Ascending aorta (tissue), 2 donors: ENCODE results near the gene CDC20. TPM values are rescaled to one million over a fixed set of nuclear protein-coding genes. Genes with fewer than 3 reads are reported as not detected.
A peak's percentile ranks its signal among the peaks of the same experiment; 100 is the strongest.

Source experiments
- DNase-seq, 2 donors: peaks; one replicate each; pipeline ENCODE4 v3.0.0-alpha.2; 2019; ENCODE audit warnings: low spot score in 2 of 2
- H3K27ac ChIP-seq, 2 donors: fragments of 200-600 bp; sonication (generic); one replicate each; pipeline ENCODE4 v1.5.1; 2016 to 2017; ENCODE audit warnings: mild to moderate bottlenecking in 1 of 2
- H3K27me3 ChIP-seq: fragments of 200-600 bp; sonication (generic); one replicate; pipeline ENCODE4 v1.5.1; 2017
- H3K36me3 ChIP-seq, 2 donors: fragments of 200-600 bp; sonication (generic); one replicate each; pipeline ENCODE4 v1.5.1; 2016
- H3K4me1 ChIP-seq, 2 donors: fragments of 200-600 bp; sonication (generic); one replicate each; pipeline ENCODE4 v1.5.1; 2016 to 2017; ENCODE audit warnings: mild to moderate bottlenecking in 1 of 2
- H3K4me3 ChIP-seq, 2 donors: fragments of 200-600 bp; sonication (generic); one replicate each; pipeline ENCODE4 v1.5.1; 2016 to 2017; ENCODE audit warnings: mild to moderate bottlenecking in 1 of 2
- H3K9me3 ChIP-seq, 2 donors: fragments of 200-600 bp; sonication (generic); one replicate each; pipeline ENCODE4 v1.5.1; 2016
- intact Hi-C: fragments of 100-400 bp; cut with DNase I; formaldehyde crosslinking; loops from one replicate; pipeline ENCODE4 v1.15.1; 2023
- total RNA-seq: library from RNA; depleted of rRNA; stranded (reverse); fragments of >200 nt; gene quantifications from one replicate; pipeline ENCODE4 v1.1.0, GENCODE V29; 2016
- TF ChIP-seq, protein P1 (sequence below), 3 experiments: fragments of 200-600 bp in 2 of 3; fragments of 450-650 bp in 1 of 3; sonication (generic) in 2 of 3; IDR thresholded peaks; one replicate each; pipeline ENCODE4 v1.5.1; 2016 to 2019; ENCODE audit warnings: antibody characterized with exemption in 3 of 3, mild to moderate bottlenecking in 1 of 3, moderate library complexity in 1 of 3

Gene CDC20
- total RNA-seq, 1 donor from 2014 or later = not detected

DNA sequence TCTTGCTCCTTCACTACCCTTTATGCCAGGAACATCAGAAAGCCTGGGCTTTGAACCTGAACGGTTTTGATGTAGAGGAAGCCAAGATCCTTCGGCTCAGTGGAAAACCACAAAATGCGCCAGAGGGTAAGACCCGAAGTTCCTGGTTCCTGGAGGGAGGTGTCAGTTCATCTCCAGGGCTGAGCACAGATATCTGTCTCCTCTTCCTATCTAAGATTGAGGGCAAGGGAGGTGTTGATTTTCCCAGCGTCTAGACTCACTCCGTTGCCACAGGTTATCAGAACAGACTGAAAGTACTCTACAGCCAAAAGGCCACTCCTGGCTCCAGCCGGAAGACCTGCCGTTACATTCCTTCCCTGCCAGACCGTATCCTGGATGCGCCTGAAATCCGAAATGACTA lies 915 bp downstream of the CDC20 start:
- peaks cover 26 to 33% of the 10 kb centered on the region in 2 donors for H3K36me3 ChIP-seq
- no peak for DNase-seq
- no peaks in the 10 kb centered on the region for H3K9me3 ChIP-seq
- peaks cover 6 to 7% of the 10 kb centered on the region in 2 donors for H3K4me1 ChIP-seq
- H3K27ac ChIP-seq = no peak overlapping the region
- intact Hi-C loops = loop anchor here (5.0 to 10.0 kb wide), 5 partner anchors 93 to 677 kb away; partner anchors contain the start of genes HYI, PTPRF, YBX1 and ZNF691
- TF ChIP-seq, protein P1, sequence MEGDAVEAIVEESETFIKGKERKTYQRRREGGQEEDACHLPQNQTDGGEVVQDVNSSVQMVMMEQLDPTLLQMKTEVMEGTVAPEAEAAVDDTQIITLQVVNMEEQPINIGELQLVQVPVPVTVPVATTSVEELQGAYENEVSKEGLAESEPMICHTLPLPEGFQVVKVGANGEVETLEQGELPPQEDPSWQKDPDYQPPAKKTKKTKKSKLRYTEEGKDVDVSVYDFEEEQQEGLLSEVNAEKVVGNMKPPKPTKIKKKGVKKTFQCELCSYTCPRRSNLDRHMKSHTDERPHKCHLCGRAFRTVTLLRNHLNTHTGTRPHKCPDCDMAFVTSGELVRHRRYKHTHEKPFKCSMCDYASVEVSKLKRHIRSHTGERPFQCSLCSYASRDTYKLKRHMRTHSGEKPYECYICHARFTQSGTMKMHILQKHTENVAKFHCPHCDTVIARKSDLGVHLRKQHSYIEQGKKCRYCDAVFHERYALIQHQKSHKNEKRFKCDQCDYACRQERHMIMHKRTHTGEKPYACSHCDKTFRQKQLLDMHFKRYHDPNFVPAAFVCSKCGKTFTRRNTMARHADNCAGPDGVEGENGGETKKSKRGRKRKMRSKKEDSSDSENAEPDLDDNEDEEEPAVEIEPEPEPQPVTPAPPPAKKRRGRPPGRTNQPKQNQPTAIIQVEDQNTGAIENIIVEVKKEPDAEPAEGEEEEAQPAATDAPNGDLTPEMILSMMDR (IDR thresholded peaks at IDR 0.05) = no peak
- H3K4me3 ChIP-seq = no peak overlapping the region
- H3K27me3 ChIP-seq = no peaks in the 10 kb centered on the region

GRCh38 chr1:43360616-43361015 lies 1.8 kb downstream of the CDC20 start:
- H3K4me1 ChIP-seq = peaks cover 6 to 7% of the 10 kb centered on the region in 2 donors
- no peak overlapping the region for H3K27ac ChIP-seq
- TF ChIP-seq, protein P1 (IDR thresholded peaks at IDR 0.05) = no peak
- intact Hi-C loops = no loop called here
- no peak overlapping the region for H3K4me3 ChIP-seq
- DNase-seq = no peak
- H3K9me3 ChIP-seq = no peaks in the 10 kb centered on the region
- H3K36me3 ChIP-seq = peaks cover 34 to 40% of the 10 kb centered on the region in 2 donors
- no peaks in the 10 kb centered on the region for H3K27me3 ChIP-seq

- Histone ChIP-seq H3K9me3 (no peaks in the 10 kb centered on the region), H3K27ac (no peak overlapping the region), H3K36me3 (peaks cover 34 to 40% of the 10 kb centered on the region in 2 donors), H3K4me3 (no peak overlapping the region), H3K4me1 (peaks cover 11 to 18% of the 10 kb centered on the region in 2 donors), H3K27me3 (no peaks in the 10 kb centered on the region)
- TF ChIP-seq, protein P1 (IDR thresholded peaks at IDR 0.05) = no peak
- intact Hi-C loops = no loop called here
- no peak for DNase-seq
Observed at GRCh38 chr1:43363283-43363934, 4.6 kb downstream of the CDC20 start.

GRCh38 chr1:43363935-43364525 lies 5.2 kb downstream of the CDC20 start:
- Histone ChIP-seq H3K27ac (no peak overlapping the region), H3K4me1 (peaks cover 15 to 22% of the 10 kb centered on the region in 2 donors), H3K36me3 (peaks cover 34 to 40% of the 10 kb centered on the region in 2 donors), H3K27me3 (no peaks in the 10 kb centered on the region), H3K4me3 (no peak overlapping the region), H3K9me3 (no peaks in the 10 kb centered on the region)
- TF ChIP-seq, protein P1 (IDR thresholded peaks at IDR 0.05) = no peak
- intact Hi-C loops = no loop called here
- DNase-seq = no peak

DNA sequence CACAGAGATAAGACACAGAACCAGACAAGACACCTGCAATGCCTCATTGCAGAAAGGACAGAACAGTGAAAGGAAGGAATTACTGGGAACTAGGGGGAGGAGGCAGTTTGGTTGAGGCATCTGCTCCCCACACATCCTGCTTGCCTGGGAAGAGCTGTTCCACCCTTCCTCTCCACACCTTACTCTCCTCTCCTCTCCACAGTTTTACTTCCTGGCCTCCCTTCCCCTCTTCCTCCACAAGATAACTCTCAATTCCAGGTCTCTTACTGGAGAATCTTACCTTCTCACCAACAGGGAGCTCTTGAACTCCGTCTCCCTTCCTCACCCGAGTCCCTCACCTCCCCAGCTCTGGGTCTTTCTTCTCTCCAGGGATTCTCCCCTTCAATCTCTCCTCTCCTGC lies 6.9 kb downstream of the CDC20 start:
- H3K4me1 ChIP-seq = peaks cover 12 to 22% of the 10 kb centered on the region in 2 donors
- H3K36me3 ChIP-seq = peaks cover 34 to 40% of the 10 kb centered on the region in 2 donors
- no peaks in the 10 kb centered on the region for H3K9me3 ChIP-seq
- no peaks in the 10 kb centered on the region for H3K27me3 ChIP-seq
- TF ChIP-seq, protein P1 (IDR thresholded peaks at IDR 0.05) = no peak
- no peak overlapping the region for H3K4me3 ChIP-seq
- peak overlapping the region; percentile 96 for H3K27ac ChIP-seq
- intact Hi-C loops = no loop called here
- DNase-seq = no peak
